Stomach (tissue), 9 donors: Measurements from ENCODE around the gene WNT11. TPM values are rescaled to one million over a fixed set of nuclear protein-coding genes. Genes with fewer than 3 reads are reported as not detected.

ENCODE experiments used
- DNase-seq, 2 donors: peaks; one replicate each; pipeline versions ENCODE4 v3.0.0 to v3.0.0-alpha.2; 2013 to 2019
- H3K27ac ChIP-seq, 5 donors: fragments of 200-600 bp in 4 of 5; sonication (generic) in 4 of 5; one replicate each; pipeline ENCODE4 v1.5.1; 2013 to 2019; ENCODE audit warnings: mild to moderate bottlenecking in 1 of 5, moderate library complexity in 1 of 5
- H3K27me3 ChIP-seq, 3 donors: fragments of 200-600 bp; sonication (generic); one replicate each; pipeline ENCODE4 v1.5.1; 2017 to 2019; ENCODE audit warnings: mixed run types in 1 of 3
- H3K36me3 ChIP-seq, 4 donors: fragments of 200-600 bp; sonication (generic); 1 replicate in 3 of 4; 2 replicates in 1 of 4; pipeline ENCODE4 v1.5.1; 2016 to 2019
- H3K4me1 ChIP-seq, 4 donors: fragments of 200-600 bp; sonication (generic); one replicate each; pipeline ENCODE4 v1.5.1; 2016 to 2019
- H3K4me3 ChIP-seq, 4 donors: fragments of 200-600 bp; sonication (generic) in 3 of 4; one replicate each; pipeline ENCODE4 v1.5.1; 2016 to 2019; ENCODE audit warnings: mild to moderate bottlenecking in 1 of 4
- H3K9me3 ChIP-seq, 4 donors: fragments of 200-600 bp; sonication (generic); one replicate each; pipeline ENCODE4 v1.5.1; 2016 to 2019
- CTCF ChIP-seq, 7 experiments: fragments of 450-650 bp in 4 of 7; fragments of 200-600 bp in 3 of 7; sonication (generic) in 3 of 7; IDR thresholded peaks; one replicate each; pipeline ENCODE4 v1.5.1; 2016 to 2019; ENCODE audit warnings: antibody characterized with exemption in 7 of 7, control low read depth in 2 of 7, mild to moderate bottlenecking in 1 of 7
- EP300 ChIP-seq: sonication (generic); formaldehyde crosslinking; IDR thresholded peaks from one replicate; pipeline ENCODE4 v1.6.1; 2017; ENCODE audit warnings: antibody characterized with exemption
- POLR2A ChIP-seq, 4 donors: fragments of 450-650 bp; IDR thresholded peaks; one replicate each; pipeline ENCODE4 v1.6.1; 2016; ENCODE audit warnings: antibody characterized with exemption in 4 of 4, control low read depth in 2 of 4, mild to moderate bottlenecking in 1 of 4, moderate library complexity in 1 of 4
- POLR2AphosphoS5 ChIP-seq, 3 donors: sonication (generic); formaldehyde crosslinking; IDR thresholded peaks; one replicate each; pipeline ENCODE4 v1.6.1; 2016; ENCODE audit warnings: antibody characterized with exemption in 3 of 3
- WGBS, 5 donors: extraction: QIAGEN DNeasy Blood & Tissue Kit in 3 of 5; methylation state at CpG; one replicate each; pipeline versions ENCODE4 v1.1.5 to v1.1.7; 2013 to 2018; 5-methylcytosine and 5-hydroxymethylcytosine counted together
- intact Hi-C: fragments of 100-400 bp; cut with DNase I; formaldehyde crosslinking; loops from one replicate; pipeline ENCODE4 v1.15.1; 2023; ENCODE audit warnings: low total_unique reads
- polyA plus RNA-seq, 3 donors: library from polyadenylated mRNA; stranded (reverse); fragments of 200-250 nt; gene quantifications; one replicate each; pipeline ENCODE4 v1.2.3, GENCODE V29; 2013
- total RNA-seq, 5 donors: library from RNA; depleted of rRNA; stranded (reverse); fragments of >200 nt; gene quantifications; one replicate each; pipeline versions ENCODE4 v1.1.0 to v1.2.3, GENCODE V29; 2014 to 2016
- donor health status: healthy with polysubstance abuse.
- donor health status: Bipolar disorder and iron deficiency.
- donor health status: healthy.

The WNT11 gene
- total and polyA plus RNA-seq, 8 donors: 0.12 to 96.7 (median 1.3) TPM; not detected in 2

- Histone ChIP-seq H3K9me3 (no peaks in the 10 kb centered on the region), H3K36me3 (no peaks in the 10 kb centered on the region), H3K4me3 (no peak overlapping the region), H3K4me1 (peaks cover 9 to 27% (median 20%) of the 10 kb centered on the region in 4 donors), H3K27me3 (peaks cover 0 to 14% (median 0%) of the 10 kb centered on the region in 3 donors), H3K27ac (no peak overlapping the region)
- TF ChIP-seq POLR2AphosphoS5 (IDR thresholded peaks at IDR 0.05) (no peak), EP300 (no peak), CTCF (IDR thresholded peaks at IDR 0.05) (no peak), POLR2A (IDR thresholded peaks at IDR 0.05) (no peak)
- DNase-seq: no peak
- WGBS, 5 donors: 54 to 100% (median 77%) methylated on average over 1 to 6 of the region's 6 CpGs
- intact Hi-C loops: no loop called here
Observed at GRCh38 chr11:76238551-76238950, 32.2 kb upstream of the WNT11 start.

GRCh38 chr11:76237914-76238313 lies 31.6 kb upstream of the WNT11 start:
- TF ChIP-seq POLR2A (IDR thresholded peaks at IDR 0.05): no peak
- TF ChIP-seq CTCF (IDR thresholded peaks at IDR 0.05): no peak
- TF ChIP-seq EP300: no peak
- no peak for TF ChIP-seq POLR2AphosphoS5 (IDR thresholded peaks at IDR 0.05)
- H3K4me3 ChIP-seq: no peak overlapping the region
- intact Hi-C loops: no loop called here
- no peaks in the 10 kb centered on the region for H3K9me3 ChIP-seq
- peaks cover 9 to 27% (median 21%) of the 10 kb centered on the region in 4 donors for H3K4me1 ChIP-seq
- H3K27ac ChIP-seq: no peak overlapping the region
- no peak for DNase-seq
- peaks cover 0 to 8% (median 0%) of the 10 kb centered on the region in 3 donors for H3K27me3 ChIP-seq
- H3K36me3 ChIP-seq: no peaks in the 10 kb centered on the region

- H3K27ac ChIP-seq: no peak overlapping the region
- no peaks in the 10 kb centered on the region for H3K36me3 ChIP-seq
- no peak for DNase-seq
- no peaks in the 10 kb centered on the region for H3K27me3 ChIP-seq
- TF ChIP-seq EP300 (no peak), POLR2A (IDR thresholded peaks at IDR 0.05) (no peak), CTCF (IDR thresholded peaks at IDR 0.05) (no peak), POLR2AphosphoS5 (IDR thresholded peaks at IDR 0.05) (no peak)
- H3K9me3 ChIP-seq: no peaks in the 10 kb centered on the region
- intact Hi-C loops: no loop called here
- no peak overlapping the region for H3K4me3 ChIP-seq
- H3K4me1 ChIP-seq: peaks cover 9 to 27% (median 21%) of the 10 kb centered on the region in 4 donors
- 87 to 93% (median 90%) methylated on average over 8 of the region's 8 CpGs for WGBS, 5 donors
Observed at GRCh38 chr11:76237000-76237649, 30.8 kb upstream of the WNT11 start.

GRCh38 chr11:76236092-76236999 lies 30.0 kb upstream of the WNT11 start:
- no peak for TF ChIP-seq CTCF (IDR thresholded peaks at IDR 0.05)
- TF ChIP-seq POLR2A (IDR thresholded peaks at IDR 0.05): no peak
- no peak for TF ChIP-seq EP300
- no peak for TF ChIP-seq POLR2AphosphoS5 (IDR thresholded peaks at IDR 0.05)
- 5 to 9% (median 7%) methylated on average over 33 to 44 of the region's 44 CpGs for WGBS, 5 donors

More at GRCh38 chr11:76236092-76236999, 30.0 kb upstream of the WNT11 start:
- Histone ChIP-seq H3K27me3 (no peaks in the 10 kb centered on the region), H3K9me3 (no peaks in the 10 kb centered on the region), H3K4me3 (peak overlapping the region; percentile 80 to 97 (median 91)), H3K36me3 (no peaks in the 10 kb centered on the region), H3K4me1 (peaks cover 9 to 27% (median 21%) of the 10 kb centered on the region in 4 donors), H3K27ac (peak overlapping the region; percentile 64 to 90 (median 86))
- DNase-seq: peak; percentile 51 to 83
- intact Hi-C loops: no loop called here
